ENCODE data around the gene CATSPERD. TPM values are rescaled to one million over a fixed set of nuclear protein-coding genes. Genes with fewer than 3 reads are reported as not detected.
"Not testable (repeated sequence)": the region's sequence is repeated elsewhere in the genome, so short reads cannot be mapped to it uniquely, and the experiment has no call there.

The CATSPERD gene
- polyA plus RNA-seq, 1 donor (not counting 4 experiments of a cell fraction or from before 2014, with no cell fraction given), result not detected

- dilution Hi-C loops (cut with MboI; ENCODE audit: extremely low pct_ligation_motif_present, low sequenced_read_pairs), result no loop called here
Measured at GRCh38 chr19:5742051-5742450, 21.6 kb downstream of the CATSPERD start.

GRCh38 chr19:5743630-5744029, 23.2 kb downstream of the CATSPERD start:
- Histone ChIP-seq H3K4me1 (ENCODE audit: control insufficient read depth, extremely low read depth, insufficient read depth, low read length) (no peaks in the 10 kb centered on the region), H3K27me3 (ENCODE audit: control insufficient read depth, extremely low read depth, insufficient read depth, low read length) (peaks cover 6% of the 10 kb centered on the region), H3K4me3 (ENCODE audit: control insufficient read depth in 2 of 3, extremely low read depth in 1 of 3, insufficient read depth in 2 of 3, low read depth in 1 of 3, low read length in 3 of 3) (no peak overlapping the region), H3K27ac (ENCODE audit: control insufficient read depth, insufficient read depth, low read length) (no peak overlapping the region), H3K4me2 (ENCODE audit: control insufficient read depth, extremely low read depth, insufficient read depth, low read depth, low read length) (no peak overlapping the region), H4K20me1 (ENCODE audit: control insufficient read depth, extremely low read depth, insufficient read depth, low read length) (no peaks in the 10 kb centered on the region), H3K36me3 (ENCODE audit: control insufficient read depth in 2 of 2, extremely low read depth in 1 of 2, insufficient read depth in 2 of 2, low read length in 2 of 2) (no peaks in the 10 kb centered on the region), H3K9ac (ENCODE audit: control insufficient read depth, extremely low read depth, insufficient read depth, low read length) (no peak overlapping the region), H3K9me1 (ENCODE audit: control insufficient read depth, extremely low read depth, insufficient read depth, low read length) (no peaks in the 10 kb centered on the region), H3K9me3 (ENCODE audit: control insufficient read depth, low read depth, low read length) (no peaks in the 10 kb centered on the region), H3K79me2 (ENCODE audit: control insufficient read depth, insufficient read depth, low read length) (no peaks in the 10 kb centered on the region), H2AFZ (ENCODE audit: control insufficient read depth, low read length) (no peak overlapping the region)
- no peak for FAIRE-seq
- TF ChIP-seq EZH2 (IDR thresholded peaks at IDR 0.05; ENCODE audit: low read length) (no peak), CTCF (optimal IDR thresholded peaks at IDR 0.05 in 1 of 3, IDR thresholded peaks at IDR 0.05 in 1 of 3, conservative IDR thresholded peaks at IDR 0.05 in 1 of 3; ENCODE audit: extremely low read depth in 1 of 3, insufficient read depth in 2 of 3, low read length in 3 of 3) (no peak)
- dilution Hi-C loops (cut with MboI; ENCODE audit: extremely low pct_ligation_motif_present, low sequenced_read_pairs), result no loop called here
- no peak for DNase-seq (ENCODE audit: low read depth, low spot score)

More at GRCh38 chr19:5742051-5742450, 21.6 kb downstream of the CATSPERD start:
- Histone ChIP-seq H3K9me3 (ENCODE audit: control insufficient read depth, low read depth, low read length) (no peaks in the 10 kb centered on the region), H3K27me3 (ENCODE audit: control insufficient read depth, extremely low read depth, insufficient read depth, low read length) (peaks cover 10% of the 10 kb centered on the region), H3K4me3 (ENCODE audit: control insufficient read depth in 2 of 3, extremely low read depth in 1 of 3, insufficient read depth in 2 of 3, low read depth in 1 of 3, low read length in 3 of 3) (no peak overlapping the region), H2AFZ (ENCODE audit: control insufficient read depth, low read length) (no peak overlapping the region), H3K79me2 (ENCODE audit: control insufficient read depth, insufficient read depth, low read length) (no peaks in the 10 kb centered on the region), H3K9me1 (ENCODE audit: control insufficient read depth, extremely low read depth, insufficient read depth, low read length) (no peaks in the 10 kb centered on the region), H3K4me1 (ENCODE audit: control insufficient read depth, extremely low read depth, insufficient read depth, low read length) (no peaks in the 10 kb centered on the region), H4K20me1 (ENCODE audit: control insufficient read depth, extremely low read depth, insufficient read depth, low read length) (no peaks in the 10 kb centered on the region), H3K36me3 (ENCODE audit: control insufficient read depth in 2 of 2, extremely low read depth in 1 of 2, insufficient read depth in 2 of 2, low read length in 2 of 2) (no peaks in the 10 kb centered on the region), H3K9ac (ENCODE audit: control insufficient read depth, extremely low read depth, insufficient read depth, low read length) (no peak overlapping the region), H3K4me2 (ENCODE audit: control insufficient read depth, extremely low read depth, insufficient read depth, low read depth, low read length) (no peak overlapping the region), H3K27ac (ENCODE audit: control insufficient read depth, insufficient read depth, low read length) (no peak overlapping the region)
- FAIRE-seq (no peak), DNase-seq (ENCODE audit: low read depth, low spot score) (no peak)
- TF ChIP-seq EZH2 (IDR thresholded peaks at IDR 0.05; ENCODE audit: low read length) (no peak), CTCF (optimal IDR thresholded peaks at IDR 0.05 in 1 of 3, IDR thresholded peaks at IDR 0.05 in 1 of 3, conservative IDR thresholded peaks at IDR 0.05 in 1 of 3; ENCODE audit: extremely low read depth in 1 of 3, insufficient read depth in 2 of 3, low read length in 3 of 3) (no peak)

- dilution Hi-C loops (cut with MboI; ENCODE audit: extremely low pct_ligation_motif_present, low sequenced_read_pairs); H3K9ac ChIP-seq (ENCODE audit: control insufficient read depth, extremely low read depth, insufficient read depth, low read length); H3K27ac ChIP-seq (ENCODE audit: control insufficient read depth, insufficient read depth, low read length); H3K36me3 ChIP-seq (ENCODE audit: control insufficient read depth in 2 of 2, extremely low read depth in 1 of 2, insufficient read depth in 2 of 2, low read length in 2 of 2); H2AFZ ChIP-seq (ENCODE audit: control insufficient read depth, low read length); DNase-seq (ENCODE audit: low read depth, low spot score); FAIRE-seq; H3K4me3 ChIP-seq (ENCODE audit: control insufficient read depth in 2 of 3, extremely low read depth in 1 of 3, insufficient read depth in 2 of 3, low read depth in 1 of 3, low read length in 3 of 3); H3K4me1 ChIP-seq (ENCODE audit: control insufficient read depth, extremely low read depth, insufficient read depth, low read length); H4K20me1 ChIP-seq (ENCODE audit: control insufficient read depth, extremely low read depth, insufficient read depth, low read length); H3K4me2 ChIP-seq (ENCODE audit: control insufficient read depth, extremely low read depth, insufficient read depth, low read depth, low read length); H3K9me1 ChIP-seq (ENCODE audit: control insufficient read depth, extremely low read depth, insufficient read depth, low read length); H3K27me3 ChIP-seq (ENCODE audit: control insufficient read depth, extremely low read depth, insufficient read depth, low read length); H3K79me2 ChIP-seq (ENCODE audit: control insufficient read depth, insufficient read depth, low read length); H3K9me3 ChIP-seq (ENCODE audit: control insufficient read depth, low read depth, low read length): not testable (repeated sequence)
Measured at GRCh38 chr19:5744999-5745398, 24.6 kb downstream of the CATSPERD start.

GRCh38 chr19:5748920-5749319, 28.5 kb downstream of the CATSPERD start:
- H3K9ac ChIP-seq (ENCODE audit: control insufficient read depth, extremely low read depth, insufficient read depth, low read length); H3K27me3 ChIP-seq (ENCODE audit: control insufficient read depth, extremely low read depth, insufficient read depth, low read length); H2AFZ ChIP-seq (ENCODE audit: control insufficient read depth, low read length); H4K20me1 ChIP-seq (ENCODE audit: control insufficient read depth, extremely low read depth, insufficient read depth, low read length); H3K9me1 ChIP-seq (ENCODE audit: control insufficient read depth, extremely low read depth, insufficient read depth, low read length); FAIRE-seq; H3K4me2 ChIP-seq (ENCODE audit: control insufficient read depth, extremely low read depth, insufficient read depth, low read depth, low read length); H3K36me3 ChIP-seq (ENCODE audit: control insufficient read depth in 2 of 2, extremely low read depth in 1 of 2, insufficient read depth in 2 of 2, low read length in 2 of 2); H3K79me2 ChIP-seq (ENCODE audit: control insufficient read depth, insufficient read depth, low read length); H3K4me3 ChIP-seq (ENCODE audit: control insufficient read depth in 2 of 3, extremely low read depth in 1 of 3, insufficient read depth in 2 of 3, low read depth in 1 of 3, low read length in 3 of 3); DNase-seq (ENCODE audit: low read depth, low spot score); H3K9me3 ChIP-seq (ENCODE audit: control insufficient read depth, low read depth, low read length); H3K27ac ChIP-seq (ENCODE audit: control insufficient read depth, insufficient read depth, low read length); dilution Hi-C loops (cut with MboI; ENCODE audit: extremely low pct_ligation_motif_present, low sequenced_read_pairs); H3K4me1 ChIP-seq (ENCODE audit: control insufficient read depth, extremely low read depth, insufficient read depth, low read length): not testable (repeated sequence)
